SHP77 (cell line): ENCODE data around the gene PTMS.

Experiments
- DNase-seq, 2 experiments: peaks; one replicate each; lab custom pipeline; 2025; lab: John Stamatoyannopoulos, UW

PTMS gene

DNA sequence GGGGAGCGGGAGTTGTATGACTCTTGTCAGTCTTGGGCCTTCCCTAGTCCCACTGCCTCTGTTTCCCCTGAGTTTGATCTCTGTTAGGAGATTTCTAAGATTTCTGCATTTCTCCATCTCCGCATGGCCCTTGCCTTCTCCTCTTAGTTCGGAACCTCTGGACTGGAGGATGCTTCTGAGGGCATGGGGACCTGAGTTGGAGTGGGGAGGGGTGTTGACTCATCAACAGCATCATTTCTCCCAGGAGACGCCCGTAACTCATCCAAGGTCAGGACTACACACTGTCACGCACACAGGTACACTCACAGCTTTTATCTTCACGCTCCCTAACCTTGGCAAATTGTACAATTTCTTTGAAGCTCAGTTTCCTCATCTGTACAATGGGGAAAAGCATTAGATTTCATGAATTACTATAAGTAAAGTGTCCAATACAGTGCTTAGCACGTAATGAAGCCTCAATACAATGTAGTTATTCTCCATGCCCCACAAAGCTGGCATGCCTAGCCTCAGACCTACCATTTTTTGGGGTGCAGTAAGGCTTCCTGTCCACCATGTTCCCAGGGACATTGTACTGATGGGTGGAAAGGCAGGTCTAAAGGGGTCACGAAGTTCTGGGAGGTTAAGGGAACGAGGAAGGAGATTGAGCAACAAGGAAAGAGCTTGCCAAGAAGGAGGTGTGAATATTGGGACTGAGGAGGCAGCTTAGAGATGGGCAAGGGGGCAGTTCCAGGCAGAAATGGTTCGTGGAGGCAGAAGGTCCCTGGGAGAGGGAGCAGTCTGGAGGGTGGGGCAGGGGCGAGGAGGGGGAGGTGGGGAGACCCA, 5.6 kb downstream of the PTMS start:
- DNase-seq: no peak

DNA sequence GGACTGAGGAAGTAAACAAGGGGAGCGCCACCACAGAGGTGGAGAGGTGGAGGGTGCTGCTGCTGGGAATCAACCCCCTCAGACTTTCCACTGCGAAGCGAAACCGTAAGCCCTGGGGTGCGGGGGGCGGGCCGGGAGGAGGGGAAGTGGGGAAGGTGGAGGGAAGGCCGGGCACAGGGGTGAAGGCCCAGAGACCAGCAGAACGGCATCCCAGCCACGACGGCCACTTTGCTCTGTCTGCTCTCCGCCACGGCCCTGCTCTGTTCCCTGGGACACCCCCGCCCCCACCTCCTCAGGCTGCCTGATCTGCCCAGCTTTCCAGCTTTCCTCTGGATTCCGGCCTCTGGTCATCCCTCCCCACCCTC, 6.2 kb downstream of the PTMS start, which contains the start of gene LAG3:
TSS of gene LAG3 (plus strand) at position 190 of the 365 bp plus-strand sequence. CDS start 333 bp downstream, outside the sequence.
- DNase-seq: no peak

DNA sequence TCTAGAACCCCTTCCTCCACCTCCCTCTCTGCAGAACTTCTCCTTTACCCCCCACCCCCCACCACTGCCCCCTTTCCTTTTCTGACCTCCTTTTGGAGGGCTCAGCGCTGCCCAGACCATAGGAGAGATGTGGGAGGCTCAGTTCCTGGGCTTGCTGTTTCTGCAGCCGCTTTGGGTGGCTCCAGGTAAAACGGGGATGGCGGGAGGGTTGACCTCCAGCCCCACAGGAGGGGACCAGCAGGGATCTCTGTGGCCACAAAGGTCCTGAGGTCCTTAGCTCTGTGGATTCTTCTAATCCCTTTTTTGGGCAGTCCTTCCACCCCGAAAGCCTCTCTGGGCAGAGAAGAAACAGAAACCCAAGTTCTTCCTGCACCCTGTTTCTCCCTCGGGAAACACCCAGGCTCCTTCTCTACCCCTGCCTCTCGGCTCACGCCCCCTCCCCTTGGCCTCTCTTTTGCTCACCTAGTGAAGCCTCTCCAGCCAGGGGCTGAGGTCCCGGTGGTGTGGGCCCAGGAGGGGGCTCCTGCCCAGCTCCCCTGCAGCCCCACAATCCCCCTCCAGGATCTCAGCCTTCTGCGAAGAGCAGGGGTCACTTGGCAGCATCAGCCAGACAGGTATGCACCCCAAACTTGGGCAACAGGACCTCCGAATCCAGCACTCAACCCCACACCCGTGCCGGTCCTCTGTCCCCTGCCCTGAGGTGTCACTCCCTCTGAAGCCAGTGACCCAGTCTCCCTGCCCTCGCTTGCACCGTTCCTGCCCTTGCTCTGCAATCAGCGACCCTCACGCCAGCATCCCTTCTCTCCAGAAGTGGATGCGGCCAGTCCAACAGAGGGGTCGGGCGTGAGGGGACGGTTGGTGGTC, 6.8 kb downstream of the PTMS start:
- DNase-seq: no peak

DNA sequence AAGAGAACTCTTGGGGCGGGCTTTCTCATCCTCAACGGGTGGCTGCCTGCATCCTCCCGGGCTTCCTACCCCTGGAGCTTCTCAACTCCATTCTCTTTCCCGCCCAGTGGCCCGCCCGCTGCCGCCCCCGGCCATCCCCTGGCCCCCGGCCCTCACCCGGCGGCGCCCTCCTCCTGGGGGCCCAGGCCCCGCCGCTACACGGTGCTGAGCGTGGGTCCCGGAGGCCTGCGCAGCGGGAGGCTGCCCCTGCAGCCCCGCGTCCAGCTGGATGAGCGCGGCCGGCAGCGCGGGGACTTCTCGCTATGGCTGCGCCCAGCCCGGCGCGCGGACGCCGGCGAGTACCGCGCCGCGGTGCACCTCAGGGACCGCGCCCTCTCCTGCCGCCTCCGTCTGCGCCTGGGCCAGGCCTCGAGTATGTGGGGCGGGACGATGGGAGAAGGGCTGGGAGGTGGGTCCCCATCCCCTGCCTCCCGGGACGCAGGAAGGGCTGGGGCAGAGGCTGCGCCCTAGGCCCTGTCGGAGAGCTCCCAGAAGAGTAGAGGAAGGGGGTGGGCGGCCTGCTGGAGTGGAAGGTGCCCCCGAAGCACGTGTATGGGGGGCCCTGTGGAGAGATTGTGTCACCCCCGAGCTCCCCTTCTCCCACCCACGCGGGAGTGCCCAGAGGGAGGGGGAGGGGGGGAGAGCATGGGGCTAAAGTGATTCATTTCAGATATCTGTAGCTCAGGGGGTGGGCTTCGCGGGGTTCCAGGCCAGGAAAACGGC, 7.6 kb downstream of the PTMS start:
- DNase-seq: no peak

DNA sequence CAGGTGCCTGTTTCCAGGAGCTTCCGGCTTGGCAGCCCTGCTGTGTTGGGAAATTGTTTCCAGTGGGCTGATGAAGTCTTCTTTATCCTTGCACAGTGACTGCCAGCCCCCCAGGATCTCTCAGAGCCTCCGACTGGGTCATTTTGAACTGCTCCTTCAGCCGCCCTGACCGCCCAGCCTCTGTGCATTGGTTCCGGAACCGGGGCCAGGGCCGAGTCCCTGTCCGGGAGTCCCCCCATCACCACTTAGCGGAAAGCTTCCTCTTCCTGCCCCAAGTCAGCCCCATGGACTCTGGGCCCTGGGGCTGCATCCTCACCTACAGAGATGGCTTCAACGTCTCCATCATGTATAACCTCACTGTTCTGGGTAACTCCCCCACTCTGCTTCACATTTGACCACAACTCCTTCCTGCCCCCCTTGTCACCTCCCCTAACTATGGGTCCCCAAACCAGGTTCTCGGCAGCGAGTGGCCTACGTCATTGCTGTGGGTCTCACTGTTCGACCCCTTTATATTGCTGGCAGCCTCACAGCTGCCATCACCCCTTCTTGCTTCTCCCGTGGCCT, 8.4 kb downstream of the PTMS start:
- no peak for DNase-seq

DNA sequence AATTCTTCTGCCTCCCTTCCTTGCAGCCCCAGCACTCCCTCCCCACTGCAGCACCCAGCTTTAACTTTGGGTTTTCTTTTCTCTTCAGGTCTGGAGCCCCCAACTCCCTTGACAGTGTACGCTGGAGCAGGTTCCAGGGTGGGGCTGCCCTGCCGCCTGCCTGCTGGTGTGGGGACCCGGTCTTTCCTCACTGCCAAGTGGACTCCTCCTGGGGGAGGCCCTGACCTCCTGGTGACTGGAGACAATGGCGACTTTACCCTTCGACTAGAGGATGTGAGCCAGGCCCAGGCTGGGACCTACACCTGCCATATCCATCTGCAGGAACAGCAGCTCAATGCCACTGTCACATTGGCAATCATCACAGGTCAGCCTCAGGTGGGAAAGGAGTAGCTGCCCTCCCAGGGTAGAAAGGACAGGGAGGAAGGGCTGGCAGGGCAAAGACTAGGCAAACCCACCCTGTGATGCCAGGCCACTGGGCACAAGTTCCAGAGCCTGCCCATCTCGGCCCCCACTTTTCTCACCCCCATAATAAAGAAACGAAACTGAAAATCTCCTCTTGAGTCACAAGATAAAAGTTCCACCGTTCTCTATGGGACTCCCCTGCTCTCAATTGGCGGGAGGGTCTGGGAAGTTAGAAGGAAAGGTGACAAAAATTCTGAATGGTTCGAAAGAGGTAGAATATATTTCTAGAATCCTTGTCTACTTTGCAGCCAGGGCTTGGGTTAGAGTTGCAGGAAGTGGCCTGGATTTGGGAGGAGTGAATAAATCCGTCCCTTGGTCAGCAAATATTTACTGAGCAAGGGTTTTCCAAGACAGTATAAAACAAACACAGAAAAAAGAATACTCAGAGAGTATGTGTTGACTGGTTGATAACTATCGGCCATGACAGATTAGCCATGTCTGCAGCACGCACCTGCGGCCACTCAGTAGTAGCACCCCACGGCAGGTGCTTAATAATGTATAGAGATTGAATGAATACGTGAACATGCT, 9.3 kb downstream of the PTMS start:
- no peak for DNase-seq

DNA sequence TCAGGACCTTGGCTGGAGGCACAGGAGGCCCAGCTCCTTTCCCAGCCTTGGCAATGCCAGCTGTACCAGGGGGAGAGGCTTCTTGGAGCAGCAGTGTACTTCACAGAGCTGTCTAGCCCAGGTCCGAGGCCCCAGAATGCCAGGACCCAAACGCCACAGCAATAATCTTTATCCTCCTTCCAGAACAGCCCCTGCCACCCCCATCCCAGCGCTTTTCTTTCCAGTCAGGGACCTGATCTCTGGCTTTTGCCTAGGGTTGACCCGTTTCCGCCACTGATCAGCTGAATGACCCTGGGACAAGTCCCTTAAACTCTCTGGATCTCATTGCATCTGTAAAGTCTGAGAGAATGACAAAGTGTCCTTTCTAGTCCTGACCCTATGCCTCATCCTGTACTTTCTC, 11.2 kb downstream of the PTMS start:
- no peak for DNase-seq

DNA sequence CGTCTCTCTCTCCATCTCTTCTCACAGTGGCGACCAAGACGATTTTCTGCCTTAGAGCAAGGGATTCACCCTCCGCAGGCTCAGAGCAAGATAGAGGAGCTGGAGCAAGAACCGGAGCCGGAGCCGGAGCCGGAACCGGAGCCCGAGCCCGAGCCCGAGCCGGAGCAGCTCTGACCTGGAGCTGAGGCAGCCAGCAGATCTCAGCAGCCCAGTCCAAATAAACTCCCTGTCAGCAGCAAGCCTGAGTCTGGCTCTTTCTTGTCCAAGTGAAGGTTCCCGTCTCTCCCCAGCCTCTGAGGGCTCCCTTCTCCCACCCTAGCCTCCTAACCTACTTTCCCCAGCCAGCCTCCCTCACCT, 12.0 kb downstream of the PTMS start:
- DNase-seq: no peak

DNA sequence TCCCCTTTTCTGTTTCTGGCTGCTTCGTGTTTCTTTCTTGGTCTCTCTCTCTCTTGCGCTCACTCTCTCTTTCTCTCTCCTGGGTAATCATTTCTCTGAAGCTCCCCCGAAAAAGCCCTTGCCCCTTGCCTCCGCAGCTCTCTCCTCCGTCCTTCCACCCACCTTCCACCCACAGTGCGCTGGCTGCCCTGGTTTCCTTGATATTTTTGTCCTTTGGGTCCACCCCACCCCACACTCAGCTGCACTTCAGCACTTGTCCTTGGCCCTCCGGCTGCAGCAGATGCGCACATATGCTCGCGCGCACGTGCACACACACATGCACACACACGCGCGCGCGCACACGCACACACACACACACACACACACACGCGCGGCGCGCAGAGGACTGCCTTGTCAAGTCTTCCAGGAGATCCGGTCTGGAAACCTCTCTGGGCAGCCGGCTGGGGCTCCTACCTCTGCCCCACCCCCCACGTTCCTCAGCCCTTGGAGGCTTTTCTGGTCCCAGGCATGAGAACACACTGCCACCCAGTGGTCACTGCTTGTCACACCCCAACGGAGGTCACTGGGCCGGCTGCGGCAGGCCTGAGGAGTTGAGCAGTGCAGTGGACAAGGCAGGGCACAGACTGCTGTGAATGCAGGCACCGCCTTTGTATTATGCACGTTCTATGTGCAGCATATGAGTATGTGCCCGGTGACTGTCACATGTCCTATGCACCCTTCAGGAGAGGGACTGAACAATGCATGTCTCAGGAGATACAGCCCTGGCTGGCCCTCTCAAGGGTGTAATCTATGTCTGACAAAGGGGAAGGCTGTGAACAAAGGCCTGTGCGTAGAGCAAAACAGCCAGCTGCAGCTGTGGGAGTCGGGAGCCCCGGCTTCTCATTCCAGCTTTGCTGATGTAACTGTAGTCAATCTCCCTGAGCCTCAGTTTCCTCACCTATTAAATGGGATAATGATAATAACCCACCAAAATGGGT, 12.7 kb downstream of the PTMS start:
- peak; percentile 69 to 78 for DNase-seq

DNA sequence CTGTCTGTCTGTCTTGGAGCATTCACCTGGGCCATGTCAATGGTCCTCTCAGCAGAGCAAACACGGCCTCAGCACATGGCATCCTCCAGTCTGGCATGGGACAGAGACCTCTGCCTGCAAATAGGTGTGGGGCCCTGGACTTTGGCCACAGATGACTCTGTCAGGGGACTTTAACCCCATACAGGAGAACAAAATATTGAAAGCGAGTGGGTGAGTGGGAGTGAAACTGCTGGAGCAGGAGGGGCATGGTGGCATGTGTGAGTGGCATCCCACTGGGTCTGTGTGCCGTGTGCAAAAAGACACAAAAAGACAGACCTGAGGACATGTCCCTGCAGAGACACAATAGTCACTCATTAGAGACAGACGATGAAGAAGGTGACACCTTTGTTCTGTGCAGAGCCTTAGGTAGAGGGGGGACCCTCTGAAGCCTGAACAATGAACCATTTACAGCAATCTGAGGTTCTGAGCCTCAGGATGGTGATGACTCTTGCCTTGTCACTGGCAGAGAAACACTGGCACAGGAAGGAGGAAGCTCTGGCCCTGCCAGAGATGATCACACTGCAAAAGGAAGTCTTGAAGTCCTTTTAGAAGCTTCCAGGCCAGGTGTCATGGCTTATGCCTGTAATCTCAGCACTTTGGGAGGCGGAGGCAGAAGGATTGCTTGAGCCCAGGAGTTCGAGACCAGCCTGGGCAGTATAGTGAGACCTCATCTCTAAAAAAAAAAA, 13.7 kb downstream of the PTMS start:
- no peak for DNase-seq

DNA sequence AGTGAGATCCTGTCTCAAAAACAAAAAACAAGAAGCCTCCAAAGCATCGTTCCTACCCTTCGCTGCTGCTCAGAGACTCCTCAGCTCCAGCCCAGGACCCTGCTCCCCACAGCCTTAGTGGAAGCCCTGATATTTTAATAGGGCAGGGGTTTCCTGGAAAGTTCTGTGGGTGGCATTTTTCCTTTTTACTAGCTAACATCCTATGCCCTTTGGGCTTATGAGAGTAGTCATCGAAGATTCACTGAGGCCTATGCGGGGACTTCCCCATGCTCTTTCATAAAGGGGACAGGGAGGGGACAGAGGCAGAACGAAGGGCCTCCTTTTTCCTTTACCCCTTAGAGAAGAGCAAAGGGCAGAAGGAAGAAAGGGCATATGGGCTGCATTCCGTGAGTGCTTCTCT, 14.4 kb downstream of the PTMS start:
- no peak for DNase-seq

DNA sequence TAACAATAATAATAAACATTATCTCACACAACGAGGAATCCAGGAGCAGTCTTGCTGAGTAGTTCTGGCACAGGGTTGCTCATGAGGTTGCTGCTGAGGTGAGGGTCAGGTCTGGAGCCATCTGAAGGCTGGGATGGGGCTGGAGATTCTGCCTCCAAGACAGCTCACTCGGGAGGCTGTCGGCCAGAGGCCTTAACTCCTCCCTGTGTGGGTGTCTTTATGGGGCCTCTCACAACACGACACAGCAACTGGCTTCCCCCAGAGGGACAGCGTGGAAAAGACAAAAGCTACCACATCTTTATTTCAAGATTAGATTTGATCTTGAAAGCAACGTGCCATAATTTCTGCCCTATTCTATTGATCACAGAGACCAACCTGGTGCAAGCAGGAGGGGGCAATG, 16.0 kb downstream of the PTMS start:
- no peak for DNase-seq

DNA sequence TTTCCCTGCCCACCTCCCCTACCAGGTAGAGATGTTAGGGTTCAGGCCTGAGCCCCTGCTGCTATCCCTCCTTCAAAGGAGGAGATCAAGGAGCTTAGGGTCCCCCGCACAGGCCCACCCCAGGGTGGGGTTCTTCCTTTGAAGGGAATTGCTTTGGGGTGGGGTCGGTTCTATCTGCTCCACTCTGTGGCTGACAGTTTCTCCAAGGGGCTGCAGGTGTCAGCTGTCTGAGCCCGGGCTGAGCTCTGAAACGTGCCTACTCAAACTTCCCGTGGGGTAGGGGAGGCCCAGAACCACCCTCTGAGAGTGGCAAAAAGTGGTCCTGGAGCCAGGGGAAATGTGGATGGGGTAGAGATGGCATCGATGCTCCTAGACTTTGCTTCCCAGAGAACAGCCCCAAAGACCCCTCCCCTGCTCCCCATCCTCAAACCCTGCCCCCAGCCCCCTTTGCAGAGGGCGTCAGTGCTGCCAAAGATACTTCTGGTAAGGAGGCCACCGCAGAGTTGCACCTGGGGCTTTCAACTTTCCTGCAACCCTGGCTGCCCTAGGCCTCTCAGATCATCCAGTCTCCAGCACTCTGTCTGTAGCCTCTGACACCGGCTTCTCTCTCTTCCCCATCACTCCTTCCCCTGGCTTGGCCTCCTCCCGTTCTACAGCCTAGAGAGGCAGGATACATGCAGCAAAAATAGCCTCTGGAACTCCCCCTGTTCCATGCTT, 16.8 kb downstream of the PTMS start:
- no peak for DNase-seq

DNA sequence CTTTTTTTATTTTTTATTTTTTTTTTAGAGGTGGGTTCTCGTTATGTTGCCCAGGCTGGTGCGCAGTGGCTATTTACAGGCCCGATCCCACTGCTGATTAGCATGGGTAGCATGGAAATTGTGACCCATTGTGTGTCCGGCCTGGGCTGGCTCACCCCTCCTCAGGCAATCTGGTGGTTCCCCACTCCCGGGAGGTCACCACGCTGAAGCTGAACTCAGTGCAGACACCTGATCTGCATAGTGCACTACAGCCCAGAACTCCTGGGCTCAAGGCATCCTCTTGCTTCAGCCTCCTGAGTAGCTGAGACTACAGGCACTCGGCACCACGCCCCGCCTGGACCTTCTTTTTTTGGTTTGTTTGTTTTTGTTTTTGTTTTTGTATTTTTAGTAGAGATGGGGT, 17.7 kb downstream of the PTMS start:
- no peak for DNase-seq

DNA sequence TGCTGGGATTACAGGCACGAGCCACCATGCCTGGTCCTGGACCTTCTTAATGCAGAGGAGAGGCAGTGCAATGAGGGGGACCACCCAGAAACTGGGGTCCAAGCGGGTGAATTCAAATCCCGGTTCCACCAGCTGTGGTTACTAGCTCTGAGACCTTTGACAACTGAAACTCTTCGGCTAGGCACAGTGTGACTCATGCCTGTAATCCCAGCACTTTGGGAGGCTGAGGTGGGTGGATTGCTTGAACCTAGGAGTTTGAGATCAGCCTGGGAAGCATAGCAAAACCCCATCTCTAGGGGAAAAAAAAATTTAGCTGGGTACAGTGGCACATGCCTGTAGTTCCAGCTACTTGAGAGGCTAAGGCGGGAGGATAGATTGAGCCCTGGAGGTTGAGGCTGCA, 18.1 kb downstream of the PTMS start:
- no peak for DNase-seq

DNA sequence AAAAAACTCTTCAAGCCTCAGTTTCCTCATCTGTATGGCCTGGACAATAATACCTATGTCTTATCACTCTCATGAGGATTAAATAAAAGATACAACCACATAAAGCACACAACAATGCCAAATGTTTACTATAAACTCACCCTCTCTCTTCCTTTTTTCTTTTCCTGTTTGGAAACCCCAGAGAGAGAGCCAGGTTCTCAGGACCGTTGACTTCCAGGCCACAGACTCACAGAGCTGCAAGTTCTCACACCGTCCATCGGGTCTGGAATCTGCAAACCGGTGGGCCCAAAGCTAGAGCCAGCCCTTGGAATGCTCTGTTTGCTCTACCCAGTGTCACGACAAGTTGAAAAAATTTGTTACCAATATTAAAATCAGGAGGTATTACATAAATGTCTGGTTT, 18.6 kb downstream of the PTMS start:
- DNase-seq: no peak

DNA sequence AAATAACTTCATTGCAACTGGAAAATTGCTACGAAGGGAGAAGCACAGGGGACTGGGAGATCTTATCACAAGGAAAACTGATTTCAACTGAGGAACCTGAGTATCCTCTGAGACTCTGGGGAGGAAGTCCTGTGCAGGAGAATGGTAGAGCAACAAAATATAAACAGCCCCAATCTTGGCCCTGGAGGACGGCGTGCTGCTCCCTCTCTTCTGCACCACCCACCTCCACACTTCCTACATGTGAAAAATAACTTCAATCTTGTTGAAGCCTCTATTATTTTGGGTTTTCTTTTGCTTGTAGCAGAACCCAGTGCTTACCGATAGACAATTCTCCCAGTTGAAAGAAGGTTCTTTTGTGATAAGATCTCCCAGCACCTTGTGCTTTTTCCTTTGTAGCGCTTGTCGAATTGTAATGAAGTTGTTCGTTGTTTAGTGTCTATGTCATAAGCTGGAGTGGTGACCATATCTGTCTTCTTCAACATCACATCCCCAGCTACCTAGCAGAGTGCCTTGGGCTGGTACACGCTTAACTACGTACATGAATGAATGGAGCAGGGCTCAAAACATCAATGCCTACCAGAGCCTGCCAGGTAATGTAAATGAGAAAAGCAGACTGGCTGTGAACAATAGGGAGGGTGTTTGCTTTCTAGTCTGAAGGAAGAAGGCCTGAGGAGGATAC, 20.4 kb downstream of the PTMS start:
- no peak for DNase-seq

DNA sequence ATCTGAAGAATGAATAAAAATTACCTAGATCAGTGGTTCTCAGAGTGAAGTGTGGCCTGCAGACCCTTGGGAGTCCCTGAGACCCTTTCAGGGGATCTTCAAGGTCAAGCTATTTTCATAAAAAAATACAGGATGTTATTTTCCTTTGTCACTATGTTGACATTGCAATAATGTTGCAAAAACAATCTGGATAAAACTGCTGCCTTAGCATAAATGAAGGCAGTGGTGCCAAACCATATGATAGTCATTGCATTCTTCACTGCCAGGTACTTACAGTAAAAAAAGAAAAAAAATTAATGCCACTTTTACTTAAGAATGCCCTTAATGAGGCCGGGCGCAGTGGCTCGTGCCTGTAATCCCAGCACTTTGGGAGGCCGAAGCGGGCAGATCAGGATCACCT, 21.1 kb downstream of the PTMS start:
- no peak for DNase-seq
